Inflammatory macrophage treated with lipopolysaccharide for 1 hour (primary cell): ENCODE data around the gene ISG20.
"Not testable (repeated sequence)": the region's sequence is repeated elsewhere in the genome, so short reads cannot be mapped to it uniquely, and the experiment has no call there.

Experiments used
- DNase-seq, 2 donors: peaks; one replicate each; pipeline ENCODE4 v3.0.0-alpha.2; 2020 to 2022

Gene ISG20

DNA sequence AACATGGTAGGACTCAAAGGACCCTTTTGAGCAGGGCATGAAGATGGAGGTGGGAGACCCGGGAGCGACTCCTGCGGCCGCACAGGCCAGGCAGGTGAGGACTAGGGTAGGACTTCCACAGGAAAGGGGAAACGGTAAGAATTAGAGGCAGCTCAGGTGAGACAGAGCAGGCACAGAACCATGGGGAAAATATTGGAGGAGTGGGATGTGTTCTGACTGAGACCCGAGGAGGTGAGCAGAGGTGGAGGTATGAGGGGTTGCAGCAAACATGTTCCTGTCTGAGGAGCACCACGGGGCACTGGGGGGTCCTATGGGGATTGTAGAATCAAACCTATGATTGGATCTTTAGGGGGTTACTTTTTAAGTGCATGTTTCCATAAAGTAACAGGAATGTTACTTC, 1.4 kb upstream of the ISG20 start:
- DNase-seq, result no peak

DNA sequence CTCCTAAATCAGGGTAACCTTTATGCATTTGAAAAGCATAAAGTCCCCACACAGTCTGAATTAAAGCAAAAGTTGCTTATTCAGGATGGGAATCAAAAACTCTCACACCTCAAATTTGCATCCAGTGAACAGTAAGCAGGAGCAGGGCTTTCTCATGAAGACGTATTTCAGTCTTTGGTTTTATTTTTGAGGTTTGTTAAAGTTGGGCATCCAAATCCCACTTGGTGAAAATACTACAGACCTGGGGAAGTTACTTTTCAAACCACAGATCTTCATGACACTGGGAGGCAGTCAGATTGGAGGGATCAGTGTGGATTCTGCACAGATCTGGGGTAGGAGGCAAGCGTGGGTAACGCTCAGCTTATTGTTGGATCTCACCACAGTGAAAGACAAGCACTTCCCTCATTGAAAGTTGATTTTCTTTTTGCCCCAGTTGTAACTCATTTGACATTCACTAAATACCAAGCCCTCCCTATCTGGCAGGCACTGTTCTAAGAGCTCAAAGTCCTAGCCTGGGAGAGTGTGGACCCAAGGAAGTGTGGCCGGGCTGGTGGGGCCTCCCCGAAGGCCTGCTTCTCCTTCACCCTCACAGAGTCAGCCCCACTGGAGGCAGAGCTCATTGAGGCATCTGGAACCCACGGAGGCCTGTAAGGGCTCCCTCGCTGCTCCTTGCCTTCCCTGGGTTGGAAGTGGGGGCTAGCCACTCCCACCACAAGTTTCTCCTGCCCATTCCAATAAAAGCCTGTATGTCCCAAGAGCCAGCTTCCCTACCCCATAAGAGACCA, 783 bp upstream of the ISG20 start:
- no peak for DNase-seq

DNA sequence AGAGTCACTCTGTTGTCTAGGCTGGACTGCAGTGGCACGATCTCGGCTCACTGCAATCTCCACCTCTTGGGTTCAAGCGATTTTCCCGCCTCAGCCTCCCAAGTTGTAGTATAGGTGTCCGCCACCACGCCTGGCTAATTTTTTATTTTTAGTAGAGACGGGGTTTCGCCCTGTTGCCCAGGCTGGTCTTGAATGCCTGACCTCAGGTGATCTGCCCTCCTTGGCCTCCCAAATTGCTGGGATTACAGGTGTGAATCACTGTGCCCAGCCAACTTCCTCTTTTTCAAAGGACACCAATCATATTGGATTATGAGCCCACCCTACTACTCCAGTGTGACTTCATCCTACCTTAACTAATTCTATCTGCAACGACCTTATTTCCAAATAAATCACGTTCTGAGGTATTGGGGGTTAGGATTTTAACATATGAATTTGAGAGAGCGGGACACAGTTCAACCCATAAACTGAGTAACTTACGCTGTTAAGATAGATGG, 3.2 kb downstream of the ISG20 start:
- DNase-seq, result no peak

DNA sequence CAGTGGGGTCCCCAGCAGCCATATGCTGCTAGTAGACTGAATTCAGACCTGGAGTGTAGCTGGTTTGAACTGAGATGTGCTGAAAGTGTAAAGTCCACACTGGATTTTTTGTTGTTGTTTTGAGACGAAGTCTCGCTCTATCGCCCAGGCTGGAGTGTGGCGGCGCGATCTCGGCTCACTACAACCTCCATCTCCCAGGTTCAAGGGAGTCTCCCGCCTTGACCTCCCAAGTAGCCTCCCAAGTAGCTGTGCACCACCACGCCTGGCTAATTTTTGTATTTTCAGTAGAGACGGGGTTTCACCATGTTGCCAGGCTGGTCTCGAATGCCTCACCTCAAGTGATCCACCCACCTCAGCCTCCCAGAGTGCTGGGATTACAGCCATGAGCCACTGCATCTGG, 3.7 kb downstream of the ISG20 start:
- DNase-seq, result not testable (repeated sequence)

DNA sequence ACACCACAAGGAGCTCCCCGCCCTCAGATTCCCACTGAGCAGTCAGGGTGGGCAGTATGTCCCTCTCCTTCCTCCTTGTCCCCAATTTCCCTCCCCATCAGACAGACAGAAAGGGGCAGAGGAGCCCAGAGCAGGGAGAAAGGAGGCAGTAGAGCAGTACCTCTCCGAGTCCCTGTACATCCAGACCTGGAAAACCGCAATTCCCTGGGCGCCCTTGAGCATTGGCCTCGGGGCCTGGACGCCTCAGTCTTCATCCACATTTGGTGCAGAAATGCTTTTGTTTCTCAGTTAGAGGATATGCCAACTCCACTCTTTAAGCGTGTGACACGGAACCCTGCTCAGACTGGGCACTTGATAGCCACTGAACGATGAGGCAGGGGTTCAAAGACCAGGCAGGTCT, 5.9 kb downstream of the ISG20 start:
- no peak for DNase-seq

DNA sequence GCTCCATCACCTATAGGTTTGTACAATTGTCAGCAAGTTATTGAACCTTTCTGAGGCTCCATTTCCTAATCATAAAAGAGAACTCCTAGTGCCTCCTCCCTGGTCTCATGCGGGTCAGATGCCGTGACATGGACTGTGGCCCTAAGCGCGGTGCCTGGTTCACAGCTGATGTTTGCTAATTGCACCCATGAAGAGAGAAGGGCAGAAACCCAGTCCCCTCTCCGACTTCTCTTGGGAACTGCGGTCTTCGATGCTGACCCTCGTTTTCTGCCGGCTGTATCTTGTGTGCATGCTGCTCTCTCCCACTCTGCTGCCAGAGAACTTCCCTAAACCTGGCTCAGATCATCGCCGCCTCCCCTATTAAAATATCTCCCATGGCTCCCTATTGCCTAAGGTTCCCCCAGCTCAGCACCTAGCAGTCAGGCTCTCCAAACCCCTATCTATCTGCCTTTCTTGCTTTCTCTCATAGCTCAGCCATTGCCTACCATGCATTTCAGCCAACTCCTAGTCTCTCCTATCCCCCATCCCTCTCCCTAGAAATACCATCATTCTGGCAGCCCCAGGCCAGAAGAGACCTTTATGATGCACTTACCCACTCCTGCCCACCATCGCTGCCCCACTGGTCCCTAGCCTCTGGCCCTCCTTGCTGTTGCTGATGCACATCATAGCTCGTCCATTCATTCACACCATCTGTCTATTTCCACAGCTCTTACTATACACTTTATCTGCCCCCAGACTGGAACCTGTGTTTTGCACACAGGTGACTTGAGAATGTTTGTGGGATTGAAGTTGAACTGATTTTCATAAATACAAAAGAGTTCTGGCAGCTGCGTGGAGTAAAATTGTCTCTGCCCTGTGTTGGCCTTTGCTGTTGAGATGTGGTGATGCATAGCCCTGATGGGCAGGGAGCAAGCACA, 6.6 kb downstream of the ISG20 start:
- DNase-seq, result no peak

DNA sequence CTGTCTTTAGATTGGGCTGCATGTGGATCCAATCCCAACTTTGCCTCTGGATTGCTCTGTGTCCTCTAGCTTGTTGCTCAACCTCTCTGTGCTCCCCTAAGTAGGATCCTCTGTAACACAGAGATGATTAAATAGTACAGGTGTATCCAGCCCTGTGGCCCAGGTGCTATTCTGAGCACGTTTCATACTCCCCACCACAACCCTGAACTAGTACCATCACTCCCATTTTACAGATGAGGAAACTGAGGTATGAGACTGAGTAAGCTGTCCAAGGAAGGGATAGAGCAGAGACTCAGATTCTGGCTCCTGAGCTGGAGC, 7.2 kb downstream of the ISG20 start:
- no peak for DNase-seq

DNA sequence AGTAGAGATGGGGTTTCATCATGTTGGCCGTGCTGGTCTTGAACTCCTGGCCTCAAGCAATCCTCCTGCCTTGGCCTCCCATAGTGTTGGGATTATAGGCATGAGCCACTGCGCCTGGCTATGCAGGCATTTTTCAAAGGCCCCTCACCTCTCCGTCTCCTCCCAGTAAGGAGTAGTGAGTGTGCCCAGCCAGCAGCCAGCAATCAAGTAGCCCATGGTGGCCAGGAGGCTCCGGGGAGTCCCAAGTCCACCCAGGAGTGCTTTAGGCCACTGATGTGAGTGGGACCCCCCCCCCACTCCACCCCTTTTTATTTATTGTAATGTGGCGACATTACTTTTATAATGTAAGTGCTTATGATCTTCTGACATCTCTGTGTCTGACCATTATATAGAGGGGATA, 8.1 kb downstream of the ISG20 start:
- DNase-seq, result no peak

DNA sequence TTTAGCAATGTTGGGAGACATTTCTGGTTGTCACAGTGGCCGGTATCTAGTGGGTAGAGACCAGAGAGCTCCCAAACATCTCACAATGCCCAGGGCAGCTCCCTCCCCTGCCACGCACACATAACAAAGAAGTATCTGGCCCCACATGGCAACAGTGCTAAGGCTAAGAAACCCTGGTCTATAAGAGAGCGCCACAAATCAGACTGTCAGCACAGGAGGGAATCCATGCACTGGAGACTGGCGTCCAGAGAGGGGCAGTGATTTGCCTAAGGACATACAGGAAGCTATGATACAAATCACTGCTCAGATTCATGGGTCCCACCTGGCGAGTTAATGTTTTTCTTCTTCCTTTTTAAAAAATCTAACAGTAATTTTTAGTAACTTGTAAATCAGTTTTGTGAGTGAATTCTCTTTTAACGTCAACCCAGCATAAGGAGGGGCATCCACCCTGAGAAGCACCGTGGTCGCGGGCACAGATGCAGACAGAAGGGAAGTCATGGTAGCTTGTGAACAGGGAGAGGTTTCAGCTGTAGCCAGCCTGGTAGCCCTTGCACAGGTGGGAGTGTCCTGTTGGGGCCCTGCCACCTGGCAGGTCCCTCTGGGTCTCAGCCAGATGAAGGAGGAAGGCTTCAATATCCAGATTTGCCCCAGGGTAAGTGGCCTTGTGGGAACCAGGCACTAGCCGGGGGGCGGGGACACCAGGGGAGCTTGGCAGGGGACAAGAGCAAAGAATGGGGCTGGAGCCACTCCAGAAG, 8.7 kb downstream of the ISG20 start:
- no peak for DNase-seq

DNA sequence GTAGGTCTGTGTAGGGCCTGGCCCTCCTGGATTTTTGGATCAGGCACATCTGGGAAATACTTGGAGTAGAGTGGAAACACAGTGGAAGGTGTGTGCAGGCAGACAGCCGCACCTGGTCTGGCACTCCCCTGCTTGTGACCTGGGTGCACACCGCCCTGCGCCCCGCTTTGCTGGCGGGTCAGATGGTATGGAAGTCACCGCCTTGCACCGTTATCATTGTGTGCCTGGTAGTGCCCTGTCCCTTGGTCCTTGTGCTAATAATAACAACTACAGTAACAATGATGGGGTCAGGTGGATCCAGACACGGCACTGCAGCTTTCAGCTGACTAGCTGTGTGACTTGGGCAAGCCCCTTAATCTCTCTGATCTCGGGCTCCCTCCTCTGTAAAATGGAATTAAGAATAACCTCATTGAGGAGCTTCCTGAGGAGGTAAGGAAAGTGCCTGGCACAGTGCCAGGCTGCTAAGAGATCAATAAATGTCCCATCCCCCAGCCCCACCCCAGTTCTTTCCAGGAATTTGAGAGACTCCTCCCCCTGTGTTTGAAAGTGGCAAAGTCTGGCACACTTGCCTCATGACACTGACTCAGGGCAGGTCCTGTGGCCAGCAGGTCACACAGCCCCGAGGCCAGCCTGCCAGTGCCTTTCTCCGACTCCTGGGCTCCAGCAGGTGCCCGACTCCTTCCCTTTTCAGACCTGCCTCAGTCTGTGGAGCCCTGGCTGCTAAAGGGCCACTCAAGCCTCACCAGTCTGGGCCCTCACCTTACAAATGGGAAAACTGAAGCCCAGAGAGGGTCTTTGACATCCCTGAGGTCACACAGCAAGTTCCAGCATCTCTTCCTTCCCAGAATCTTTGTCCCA, 9.8 kb downstream of the ISG20 start:
- no peak for DNase-seq

DNA sequence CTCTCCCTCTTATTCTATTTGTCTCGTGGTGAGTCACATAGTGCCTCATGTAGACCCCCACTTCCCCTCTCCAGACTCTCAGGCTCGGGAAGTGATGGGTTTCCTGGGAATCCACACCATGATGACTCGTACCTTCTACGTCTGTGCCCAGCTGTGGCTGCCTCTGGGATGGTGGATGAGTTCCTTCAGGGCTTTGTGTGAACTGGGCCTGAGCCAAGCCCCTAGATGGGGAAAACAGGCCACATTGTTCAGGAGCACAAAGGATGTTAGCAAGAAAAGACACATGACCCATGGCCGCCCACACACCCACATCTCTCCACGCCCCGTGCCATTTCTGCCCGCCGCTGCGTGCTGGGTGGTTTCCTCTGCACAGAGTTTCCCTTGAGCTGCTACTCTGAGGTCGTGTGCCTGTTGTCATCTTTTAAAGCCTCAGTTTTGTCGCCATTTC, 10.5 kb downstream of the ISG20 start:
- peak; percentile 25 to 55 for DNase-seq

DNA sequence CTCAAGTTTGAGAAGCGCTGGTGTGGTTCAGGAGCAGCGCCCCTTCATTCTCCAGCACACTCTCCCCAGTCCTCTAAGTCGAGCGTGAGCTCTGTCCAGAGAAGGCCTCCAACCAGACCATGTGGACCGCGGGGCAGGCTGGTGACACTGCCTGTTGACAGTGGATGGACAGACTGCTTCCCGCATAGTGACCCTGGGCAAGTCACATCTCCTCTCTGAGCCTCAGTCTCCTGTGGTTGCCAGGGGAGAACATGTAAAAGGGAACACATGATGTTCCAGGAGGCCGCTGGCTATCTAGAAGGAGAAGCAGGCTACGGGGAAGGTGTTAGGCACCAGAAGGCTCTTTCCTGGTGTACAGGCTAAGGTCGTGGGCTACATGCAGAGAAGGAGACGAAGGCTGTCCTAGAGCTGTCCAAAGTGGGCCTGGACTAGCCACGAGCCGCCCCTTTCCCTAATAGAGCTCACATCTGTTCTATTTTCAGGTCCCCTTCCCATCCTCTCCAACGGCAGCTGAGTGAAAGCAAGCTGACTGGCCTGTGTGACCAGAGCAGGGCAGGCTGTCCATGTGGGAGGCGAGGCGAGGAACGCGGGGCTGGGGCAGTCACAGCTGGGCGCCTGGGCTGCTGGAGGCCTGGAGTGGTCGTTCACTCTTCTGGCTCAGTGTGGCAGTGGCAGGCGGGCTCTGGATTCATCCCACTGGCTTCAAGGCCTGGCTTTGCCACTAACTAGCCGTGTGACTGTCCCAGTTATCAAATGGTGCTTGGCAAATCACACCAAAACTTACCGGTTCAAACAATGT, 11.1 kb downstream of the ISG20 start:
- no peak for DNase-seq

DNA sequence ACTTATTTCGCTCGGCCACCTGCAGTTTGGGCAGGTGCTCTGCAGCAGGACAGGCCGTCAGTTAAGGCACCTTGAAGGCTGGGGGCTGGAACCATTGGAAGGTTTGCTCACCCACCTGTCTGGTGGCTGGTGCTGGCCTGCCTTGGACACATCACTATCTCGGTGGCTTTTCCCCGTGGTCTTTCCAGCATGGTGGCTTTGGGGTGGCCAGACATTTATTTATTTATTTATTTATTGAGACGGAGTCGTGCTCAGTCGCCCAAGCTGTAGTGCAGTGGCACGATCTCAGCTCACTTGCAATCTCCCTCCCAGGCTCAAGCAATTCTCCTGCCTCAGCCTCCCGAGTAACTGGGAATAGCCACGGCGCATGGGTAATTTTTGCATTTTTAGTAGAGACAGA, 11.7 kb downstream of the ISG20 start:
- DNase-seq, result no peak

DNA sequence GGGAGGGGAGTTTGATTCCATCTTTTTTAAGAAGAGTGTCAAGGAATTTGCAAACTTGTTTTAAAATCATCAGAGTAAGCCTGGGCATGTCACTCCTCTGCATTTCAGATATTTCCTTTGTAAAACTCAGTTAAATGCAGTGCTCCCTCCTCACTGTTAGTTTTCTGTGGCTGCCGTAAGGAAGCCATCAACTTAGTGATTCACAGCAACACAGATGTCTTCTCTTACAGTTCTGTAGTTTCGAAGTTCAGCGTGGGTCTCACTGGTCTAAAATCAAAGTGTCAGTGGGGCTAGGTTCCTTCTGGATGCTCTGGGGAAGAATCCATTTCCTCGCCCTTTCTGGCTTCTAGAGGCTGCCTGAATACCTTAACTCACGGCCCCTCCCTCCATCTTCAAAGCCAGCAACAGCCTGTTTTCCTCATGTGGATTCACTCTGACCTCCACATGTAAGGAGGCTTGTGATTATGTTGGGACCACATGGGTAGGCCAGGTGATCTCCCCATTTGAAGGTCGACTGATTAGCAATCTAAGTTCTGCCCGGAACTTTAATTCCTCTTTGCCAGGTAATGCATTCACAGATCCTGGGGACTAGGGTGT, 12.4 kb downstream of the ISG20 start:
- DNase-seq, result no peak

DNA sequence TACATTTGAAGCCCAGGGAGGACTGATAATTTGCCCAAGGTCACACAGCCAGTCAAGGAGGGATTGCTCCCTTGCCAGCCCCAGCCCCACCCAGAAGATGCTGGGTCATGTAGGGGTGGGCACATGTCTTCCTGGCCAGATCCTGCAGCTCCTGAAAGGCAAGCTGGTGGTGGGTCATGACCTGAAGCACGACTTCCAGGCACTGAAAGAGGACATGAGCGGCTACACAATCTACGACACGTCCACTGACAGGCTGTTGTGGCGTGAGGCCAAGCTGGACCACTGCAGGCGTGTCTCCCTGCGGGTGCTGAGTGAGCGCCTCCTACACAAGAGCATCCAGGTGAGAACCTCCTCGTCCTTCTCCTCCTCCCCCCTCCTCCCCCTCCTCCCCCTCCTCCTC, 13.2 kb downstream of the ISG20 start:
- DNase-seq, result no peak

DNA sequence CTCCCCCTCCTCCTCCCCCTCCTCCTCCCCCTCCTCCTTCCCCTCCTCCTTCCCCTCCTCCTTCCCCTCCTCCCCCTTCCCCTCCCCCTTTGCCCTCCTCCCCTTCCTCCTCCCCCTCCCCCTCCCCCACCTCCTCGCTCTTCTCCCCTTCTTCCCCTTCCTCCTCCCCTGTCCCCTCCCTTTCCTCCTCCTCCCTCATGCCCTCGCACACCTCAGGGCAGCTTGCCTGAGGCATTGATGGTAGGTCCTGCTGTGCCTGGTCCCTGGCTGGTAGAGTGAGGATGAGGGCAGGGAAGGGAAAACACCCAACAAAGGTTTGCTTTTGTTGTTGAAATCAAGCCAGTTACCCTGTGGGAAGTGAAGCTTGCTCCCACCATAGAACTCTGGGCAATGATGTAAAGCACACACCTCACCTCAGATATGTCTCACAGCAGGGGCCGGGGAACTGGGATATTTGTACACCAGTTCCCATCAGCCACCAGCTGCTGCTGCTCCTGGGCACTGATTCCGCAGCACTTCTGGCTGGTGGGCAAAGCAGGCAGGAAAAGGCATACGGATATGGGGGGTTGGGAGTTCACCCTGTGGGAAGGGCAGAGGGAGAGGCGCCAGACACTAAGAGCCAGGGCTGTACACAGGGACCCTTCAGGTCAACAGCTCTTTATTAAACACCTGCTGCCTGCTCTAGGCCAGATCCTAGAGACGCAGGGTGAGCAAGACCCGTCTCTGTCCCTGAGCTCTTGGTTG, 13.8 kb downstream of the ISG20 start:
- DNase-seq, result no peak

DNA sequence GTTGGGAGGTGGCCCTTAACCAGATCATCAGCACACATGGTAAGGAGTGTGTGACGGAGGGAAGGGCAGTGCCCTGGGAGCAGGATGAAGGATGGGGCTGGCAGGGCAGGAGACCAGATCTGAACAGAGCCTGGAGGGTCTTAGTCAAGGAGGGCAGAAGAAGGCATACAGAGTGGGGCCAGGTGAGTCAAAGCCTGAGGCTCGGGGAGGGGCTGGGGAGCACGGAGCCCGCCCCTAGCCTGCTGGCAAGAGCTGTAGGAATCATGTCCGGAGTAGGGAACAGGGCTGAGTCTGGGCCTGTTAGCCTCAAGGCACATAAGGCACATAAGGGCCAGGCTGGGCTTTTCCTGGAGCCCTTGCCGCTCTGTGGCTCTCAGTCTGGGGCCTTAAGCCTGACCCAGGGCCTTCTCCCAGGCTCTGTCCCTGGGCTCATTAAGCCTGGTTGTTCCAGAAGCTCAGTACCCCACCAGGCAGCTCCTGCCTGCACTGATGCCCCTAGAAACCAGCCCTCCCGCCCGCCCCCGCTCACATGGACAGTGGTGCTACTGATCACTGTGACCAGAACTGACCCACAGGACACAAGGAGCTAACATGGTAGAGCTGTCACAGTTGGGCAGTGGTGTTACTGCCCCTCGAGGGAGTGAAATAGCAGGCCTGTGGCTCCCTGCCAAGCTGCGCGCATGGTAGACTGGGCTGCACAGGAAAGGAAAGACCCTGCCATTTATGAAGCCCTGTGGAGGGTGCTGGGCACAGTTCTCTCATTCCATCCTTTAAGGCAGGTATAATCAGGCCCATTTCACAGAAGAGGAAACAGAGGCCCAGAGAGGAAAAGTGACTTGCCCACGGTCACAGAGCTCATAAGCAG, 14.6 kb downstream of the ISG20 start:
- DNase-seq, result no peak

DNA sequence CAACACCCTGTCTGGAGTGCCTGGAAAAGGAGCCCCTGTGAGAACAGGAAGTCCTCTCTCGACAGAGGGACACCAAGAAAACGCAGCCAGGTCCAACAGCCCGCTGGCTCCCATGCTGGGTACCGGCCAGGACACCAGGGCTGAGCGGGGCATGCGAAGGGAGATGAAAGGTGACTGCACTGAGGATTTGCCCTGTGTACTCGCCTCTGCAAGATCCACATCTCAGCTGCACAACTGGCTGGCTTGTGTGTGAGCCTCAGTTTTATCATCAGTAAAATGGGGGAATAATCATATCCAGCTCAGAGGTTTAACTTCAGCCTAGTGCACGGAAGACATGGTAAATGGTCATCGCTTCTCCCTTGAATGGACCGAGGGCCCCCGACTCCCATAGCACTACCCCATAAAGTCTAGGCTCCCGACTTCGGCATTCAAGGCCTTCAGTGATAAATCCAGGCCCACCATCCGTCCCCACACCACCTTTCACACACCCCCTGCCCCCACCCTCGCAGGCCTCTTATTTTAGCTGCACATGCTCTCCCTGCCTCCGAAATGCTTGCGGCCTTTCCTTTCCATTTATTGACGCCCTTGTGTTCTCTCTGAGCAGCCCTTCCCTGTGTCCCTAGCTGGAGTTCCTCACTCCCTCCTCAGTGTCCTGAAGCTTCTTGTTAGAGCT, 15.8 kb downstream of the ISG20 start:
- no peak for DNase-seq

DNA sequence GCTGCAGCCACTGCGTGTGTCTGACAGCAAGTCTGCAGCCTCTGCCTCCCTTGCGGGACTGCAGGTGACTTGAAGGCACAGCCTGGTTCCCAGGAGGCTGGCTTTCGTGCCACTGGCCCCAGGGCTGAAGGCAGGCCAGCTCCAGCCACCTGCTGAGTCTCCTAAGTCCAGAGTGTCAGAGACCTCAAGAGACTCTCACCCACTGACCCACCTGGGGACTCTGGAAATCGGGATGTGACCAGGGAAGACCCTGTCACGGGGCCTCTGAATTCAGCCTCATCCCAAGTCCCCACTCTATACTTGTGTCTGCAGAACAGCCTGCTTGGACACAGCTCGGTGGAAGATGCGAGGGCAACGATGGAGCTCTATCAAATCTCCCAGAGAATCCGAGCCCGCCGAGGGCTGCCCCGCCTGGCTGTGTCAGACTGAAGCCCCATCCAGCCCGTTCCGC, 16.3 kb downstream of the ISG20 start:
- DNase-seq, result no peak
